Endometrium (tissue), 2 donors: ENCODE results near the gene KIF7.

Experiments used
- FAIRE-seq: peaks from 2 replicates; lab custom pipeline; 2012; peaks lifted over from hg19 to GRCh38; lab: Jason Lieb, UNC
- donor health status: control.
- donor health status: control.

KIF7 gene

GRCh38 chr15:89647191-89647851 lies 7.9 kb downstream of the KIF7 start:
- no peak for FAIRE-seq

GRCh38 chr15:89646416-89647141 lies 8.7 kb downstream of the KIF7 start:
- no peak for FAIRE-seq

GRCh38 chr15:89645680-89646079 lies 9.6 kb downstream of the KIF7 start:
- no peak for FAIRE-seq

- FAIRE-seq = no peak
Observed at GRCh38 chr15:89642106-89642505, 13.2 kb downstream of the KIF7 start.

- no peak for FAIRE-seq
Observed at GRCh38 chr15:89641053-89641452, 14.2 kb downstream of the KIF7 start.

- FAIRE-seq = no peak
Observed at GRCh38 chr15:89640245-89640644, 15.0 kb downstream of the KIF7 start.

GRCh38 chr15:89633585-89633984 lies 21.7 kb downstream of the KIF7 start:
- no peak for FAIRE-seq

- no peak for FAIRE-seq
Observed at GRCh38 chr15:89632563-89633430, 22.5 kb downstream of the KIF7 start.

GRCh38 chr15:89631902-89632264 lies 23.4 kb downstream of the KIF7 start:
- no peak for FAIRE-seq

GRCh38 chr15:89630974-89631901 lies 24.0 kb downstream of the KIF7 start:
- no peak for FAIRE-seq

- no peak for FAIRE-seq
Observed at GRCh38 chr15:89630260-89630659, 25.0 kb downstream of the KIF7 start.

- FAIRE-seq = no peak
Observed at GRCh38 chr15:89629829-89630228, 25.4 kb downstream of the KIF7 start.

GRCh38 chr15:89628806-89629715 lies 26.2 kb downstream of the KIF7 start:
- no peak for FAIRE-seq

GRCh38 chr15:89628301-89628700 lies 27.0 kb downstream of the KIF7 start:
- FAIRE-seq = no peak

GRCh38 chr15:89627256-89627970 lies 27.9 kb downstream of the KIF7 start:
- no peak for FAIRE-seq

- FAIRE-seq = no peak
Observed at GRCh38 chr15:89625716-89626115, 29.6 kb downstream of the KIF7 start.

- FAIRE-seq = no peak
Observed at GRCh38 chr15:89623165-89623564, 32.1 kb downstream of the KIF7 start.

GRCh38 chr15:89621547-89621946 lies 33.7 kb downstream of the KIF7 start:
- no peak for FAIRE-seq

- FAIRE-seq = no peak
Observed at GRCh38 chr15:89616228-89616627, 39.0 kb downstream of the KIF7 start.

- FAIRE-seq = no peak
Observed at GRCh38 chr15:89615135-89615534, 40.1 kb downstream of the KIF7 start.
